ENCODE data around the gene KATNB1.

DNA sequence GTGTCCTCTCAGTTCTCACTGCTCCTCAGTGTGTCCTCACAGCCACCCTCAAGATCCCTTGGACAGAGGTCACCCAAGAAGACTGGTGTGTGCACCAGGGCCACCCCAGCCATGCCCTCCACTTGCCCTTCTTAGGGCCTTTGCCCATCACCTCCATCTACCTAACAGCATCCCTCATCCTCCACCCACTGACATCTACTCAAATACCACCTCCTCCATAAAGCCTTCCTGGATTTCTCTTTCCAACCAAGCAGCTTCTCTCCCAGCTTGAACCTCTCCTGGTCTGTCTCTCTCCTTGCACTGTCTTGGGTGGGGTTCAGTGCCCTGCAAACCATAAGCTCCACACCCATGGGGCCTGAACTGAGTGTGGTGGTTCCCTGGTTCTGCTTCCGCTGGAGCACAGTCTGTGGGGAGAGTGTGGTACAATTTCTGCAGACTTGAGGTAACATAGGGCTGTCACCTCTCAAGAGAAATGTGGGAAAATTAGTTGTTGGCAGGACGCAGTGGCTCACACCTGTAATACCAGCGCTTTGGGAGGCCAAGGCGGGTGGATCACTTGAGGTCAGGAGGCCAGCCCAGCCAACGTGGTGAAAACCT lies 14.4 kb downstream of the KATNB1 start:
- TF ChIP-seq REST (IDR thresholded peaks at IDR 0.05; ENCODE audit: low read depth, low read length) (no peak), POLR2AphosphoS5 (IDR thresholded peaks at IDR 0.05; ENCODE audit: low read depth, low read length) (no peak), TCF12 (IDR thresholded peaks at IDR 0.05) (no peak), CHD2 (IDR thresholded peaks at IDR 0.05; ENCODE audit: low read length, partially characterized antibody) (no peak), ELF1 (IDR thresholded peaks at IDR 0.05) (no peak), RAD21 (IDR thresholded peaks at IDR 0.05; ENCODE audit: low read length) (no peak), EP300 (IDR thresholded peaks at IDR 0.05; ENCODE audit: borderline replicate concordance in 1 of 2, low read depth in 1 of 2, low read length in 1 of 2) (no peak), FOXJ3 (CRISPR knock-in tag; IDR thresholded peaks at IDR 0.05) (no peak)
- TF ChIP-seq, protein P1, sequence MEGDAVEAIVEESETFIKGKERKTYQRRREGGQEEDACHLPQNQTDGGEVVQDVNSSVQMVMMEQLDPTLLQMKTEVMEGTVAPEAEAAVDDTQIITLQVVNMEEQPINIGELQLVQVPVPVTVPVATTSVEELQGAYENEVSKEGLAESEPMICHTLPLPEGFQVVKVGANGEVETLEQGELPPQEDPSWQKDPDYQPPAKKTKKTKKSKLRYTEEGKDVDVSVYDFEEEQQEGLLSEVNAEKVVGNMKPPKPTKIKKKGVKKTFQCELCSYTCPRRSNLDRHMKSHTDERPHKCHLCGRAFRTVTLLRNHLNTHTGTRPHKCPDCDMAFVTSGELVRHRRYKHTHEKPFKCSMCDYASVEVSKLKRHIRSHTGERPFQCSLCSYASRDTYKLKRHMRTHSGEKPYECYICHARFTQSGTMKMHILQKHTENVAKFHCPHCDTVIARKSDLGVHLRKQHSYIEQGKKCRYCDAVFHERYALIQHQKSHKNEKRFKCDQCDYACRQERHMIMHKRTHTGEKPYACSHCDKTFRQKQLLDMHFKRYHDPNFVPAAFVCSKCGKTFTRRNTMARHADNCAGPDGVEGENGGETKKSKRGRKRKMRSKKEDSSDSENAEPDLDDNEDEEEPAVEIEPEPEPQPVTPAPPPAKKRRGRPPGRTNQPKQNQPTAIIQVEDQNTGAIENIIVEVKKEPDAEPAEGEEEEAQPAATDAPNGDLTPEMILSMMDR (IDR thresholded peaks at IDR 0.05), result no peak
